CD1c-positive myeloid dendritic cell (primary cell): ENCODE results near the gene TMPRSS6.

Experiments used
- DNase-seq: peaks from one replicate; pipeline ENCODE4 v3.0.0-alpha.2; 2016; ENCODE audit errors: extremely low spot score

The TMPRSS6 gene

DNA sequence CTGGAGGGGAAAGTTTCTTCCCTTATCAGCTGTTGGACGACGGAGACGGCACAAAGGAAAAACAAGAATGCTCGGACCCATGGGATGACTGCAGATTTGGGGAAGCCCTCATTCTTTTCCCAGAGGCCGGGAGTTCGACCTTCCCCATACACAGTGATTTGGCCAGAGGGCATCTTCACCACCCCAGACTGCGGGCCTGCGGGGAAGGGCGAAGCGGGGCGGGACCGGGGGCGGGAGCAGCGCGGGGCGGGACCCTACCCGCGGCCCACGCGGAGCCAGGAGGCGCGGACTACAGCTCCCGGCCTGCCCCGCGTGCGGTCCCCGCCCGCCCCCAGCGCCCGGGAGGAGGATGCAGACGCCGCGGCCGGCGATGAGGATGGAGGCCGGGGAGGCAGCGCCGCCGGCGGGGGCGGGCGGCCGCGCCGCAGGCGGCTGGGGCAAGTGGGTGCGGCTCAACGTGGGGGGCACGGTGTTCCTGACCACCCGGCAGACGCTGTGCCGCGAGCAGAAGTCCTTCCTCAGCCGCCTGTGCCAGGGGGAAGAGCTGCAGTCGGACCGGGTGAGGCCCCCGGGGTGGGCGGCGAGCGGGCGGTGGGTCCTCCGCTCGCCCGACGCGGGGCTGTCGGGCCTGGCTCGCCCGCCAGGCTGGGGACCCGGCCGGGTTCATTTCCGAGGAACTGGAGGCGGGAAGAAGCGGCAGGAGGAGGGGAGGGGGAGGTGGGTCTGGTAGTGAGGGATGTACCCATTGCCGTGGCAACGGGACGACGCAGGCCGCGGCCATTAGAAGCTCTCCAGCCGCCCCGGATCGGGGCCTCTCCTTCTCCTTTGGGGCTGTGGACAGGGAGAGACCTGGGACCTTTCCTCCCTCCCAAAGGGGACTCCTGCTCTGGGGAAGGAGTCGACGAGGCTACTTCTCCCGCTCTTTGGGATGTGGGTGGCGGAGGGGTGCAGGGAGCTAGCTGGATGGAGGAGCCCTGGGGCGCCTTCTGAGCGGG, 57.8 kb downstream of the TMPRSS6 start, which contains the start of gene KCTD17:
Gene KCTD17, plus strand, starts transcription at position 352 of the 995 bp plus-strand sequence. Its CDS starts 19 bp downstream, at position 371.
- peak; percentile 86 for DNase-seq

DNA sequence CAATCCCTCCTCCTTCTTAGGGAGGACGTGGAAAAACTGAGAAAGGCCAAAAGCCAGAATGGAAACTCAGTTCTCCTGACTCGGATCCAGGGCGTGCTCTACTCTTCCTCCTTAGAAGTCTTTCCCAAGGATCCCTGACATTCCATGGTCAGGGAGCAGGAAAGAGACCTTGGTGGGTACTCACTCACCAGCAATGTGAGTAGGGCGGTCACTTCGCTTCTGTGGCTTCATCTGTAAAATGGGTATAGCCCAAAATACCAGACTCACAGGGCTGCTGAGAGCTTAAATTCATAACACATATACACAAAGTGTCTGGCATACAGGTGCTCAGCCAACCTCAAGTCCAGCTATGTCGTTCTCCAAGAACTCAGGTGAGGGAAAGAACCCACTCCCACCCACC, 58.6 kb downstream of the TMPRSS6 start:
- DNase-seq = no peak

DNA sequence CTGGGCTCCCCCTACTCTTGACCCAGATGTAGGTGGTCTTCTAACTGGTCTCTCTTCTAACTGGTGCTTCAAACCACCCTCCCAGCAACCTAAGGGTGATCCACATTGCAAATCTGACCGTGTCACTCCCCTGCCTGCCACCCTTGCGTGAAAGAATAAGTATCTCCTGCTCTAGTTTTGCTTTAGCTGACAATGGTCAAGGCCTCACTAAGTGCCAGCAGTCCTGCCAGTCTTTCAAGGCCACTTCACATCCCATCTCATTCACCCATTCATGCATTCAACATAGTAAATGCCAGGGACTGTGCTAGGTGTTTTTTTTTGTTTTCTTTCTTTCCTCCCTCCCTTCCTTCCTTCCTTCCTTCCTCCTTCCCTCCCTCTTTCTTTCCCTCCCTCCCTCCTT, 60.3 kb downstream of the TMPRSS6 start:
- DNase-seq = no peak

DNA sequence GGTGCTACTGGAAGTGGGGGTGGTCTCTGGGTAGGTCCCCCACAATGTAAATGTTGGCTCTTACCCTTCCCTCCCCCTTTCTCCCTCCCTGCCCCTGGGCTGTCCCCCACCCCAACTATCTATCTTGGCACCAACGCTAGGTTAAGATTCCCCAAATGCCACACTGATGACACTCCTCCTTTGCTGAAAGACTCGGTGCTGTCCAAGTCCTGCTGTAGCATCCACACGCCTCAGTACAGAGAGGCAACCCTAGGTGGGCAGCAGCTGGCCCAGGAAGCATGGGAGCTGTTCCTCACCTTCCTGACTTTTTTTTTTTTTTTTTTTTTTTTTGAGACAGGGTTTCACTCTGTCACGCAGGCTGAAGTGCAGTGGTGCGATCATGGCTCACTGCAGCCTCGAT, 61.4 kb downstream of the TMPRSS6 start:
- no peak for DNase-seq

- DNase-seq = no peak
Measured at GRCh38 chr22:37047006-37047405, 62.5 kb downstream of the TMPRSS6 start.

DNA sequence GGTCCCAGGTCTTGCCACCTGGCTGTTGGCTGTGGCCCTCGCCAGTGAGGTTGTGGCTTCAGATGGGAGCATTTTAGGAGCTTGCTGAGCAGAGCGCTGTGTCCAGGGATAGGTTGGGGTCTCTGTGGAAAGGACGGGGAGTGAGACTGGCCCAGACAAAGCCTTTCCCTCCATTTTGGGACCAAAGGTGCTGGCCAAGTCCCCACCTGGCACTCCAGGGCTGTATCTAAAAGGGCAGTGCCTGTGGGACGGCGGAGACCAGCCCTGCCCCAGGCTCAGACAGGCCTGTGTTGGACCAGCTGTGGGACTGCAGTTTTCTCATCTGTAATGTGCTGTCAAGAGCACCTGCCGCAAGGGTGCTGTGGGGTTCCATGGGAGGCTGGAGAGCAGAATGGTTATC, 62.9 kb downstream of the TMPRSS6 start:
- DNase-seq = no peak

DNA sequence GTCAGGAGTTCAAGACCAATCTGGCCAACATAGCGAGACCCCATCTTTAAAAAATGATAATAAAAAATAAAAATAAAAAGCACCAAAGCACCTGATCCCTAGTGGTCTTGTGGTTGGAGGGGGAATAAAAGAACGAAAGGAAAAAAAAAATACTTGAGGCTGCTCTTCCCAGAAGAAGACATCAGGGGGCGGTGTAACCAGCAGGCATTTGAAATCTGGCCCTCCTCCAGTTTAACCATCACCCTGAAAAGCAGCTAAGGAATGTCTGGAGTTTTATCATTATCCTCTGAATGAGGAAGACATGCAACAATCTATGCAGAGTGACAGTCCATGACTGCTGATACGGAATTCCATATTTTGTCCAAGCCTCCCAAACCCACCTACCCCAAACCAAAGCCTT, 63.6 kb downstream of the TMPRSS6 start:
- peak; percentile 30 for DNase-seq

GRCh38 chr22:37044634-37045625, 64.6 kb downstream of the TMPRSS6 start:
- peak; percentile 65 for DNase-seq

DNA sequence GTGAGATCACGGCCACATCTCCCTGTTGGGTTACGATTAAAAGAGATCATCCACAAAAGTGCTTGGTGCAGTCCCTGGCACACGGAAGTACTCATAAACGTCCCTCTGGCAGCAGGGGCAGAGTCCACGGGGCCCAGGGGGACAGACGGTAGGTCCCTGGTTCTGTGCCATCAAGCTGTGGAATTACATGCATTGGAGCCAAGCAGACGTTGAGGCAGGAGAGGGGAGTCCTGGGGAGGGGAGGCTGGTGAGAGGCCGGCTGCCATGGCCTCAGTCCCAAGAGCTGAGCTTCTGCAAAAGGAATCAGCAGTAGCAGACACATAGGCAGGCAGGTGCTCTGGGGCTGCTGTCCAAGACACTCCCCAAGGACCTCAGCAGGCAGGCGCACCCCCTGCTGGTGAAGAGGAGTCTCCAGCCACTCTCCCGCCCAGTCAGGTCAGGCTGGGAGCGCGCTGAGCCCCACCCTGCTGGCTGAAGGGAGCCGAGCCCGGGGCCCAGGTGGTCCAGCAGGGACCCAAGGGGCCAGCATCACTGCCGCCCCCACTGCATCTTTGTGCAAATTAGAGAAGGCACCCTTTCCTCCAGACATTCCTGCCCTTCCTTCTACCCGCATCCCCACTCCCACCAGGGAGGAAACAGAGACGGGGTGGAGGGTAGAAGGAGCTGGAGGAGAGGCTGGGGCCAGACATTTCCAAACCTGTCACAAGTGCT, 65.5 kb downstream of the TMPRSS6 start:
- DNase-seq = peak; percentile 63

DNA sequence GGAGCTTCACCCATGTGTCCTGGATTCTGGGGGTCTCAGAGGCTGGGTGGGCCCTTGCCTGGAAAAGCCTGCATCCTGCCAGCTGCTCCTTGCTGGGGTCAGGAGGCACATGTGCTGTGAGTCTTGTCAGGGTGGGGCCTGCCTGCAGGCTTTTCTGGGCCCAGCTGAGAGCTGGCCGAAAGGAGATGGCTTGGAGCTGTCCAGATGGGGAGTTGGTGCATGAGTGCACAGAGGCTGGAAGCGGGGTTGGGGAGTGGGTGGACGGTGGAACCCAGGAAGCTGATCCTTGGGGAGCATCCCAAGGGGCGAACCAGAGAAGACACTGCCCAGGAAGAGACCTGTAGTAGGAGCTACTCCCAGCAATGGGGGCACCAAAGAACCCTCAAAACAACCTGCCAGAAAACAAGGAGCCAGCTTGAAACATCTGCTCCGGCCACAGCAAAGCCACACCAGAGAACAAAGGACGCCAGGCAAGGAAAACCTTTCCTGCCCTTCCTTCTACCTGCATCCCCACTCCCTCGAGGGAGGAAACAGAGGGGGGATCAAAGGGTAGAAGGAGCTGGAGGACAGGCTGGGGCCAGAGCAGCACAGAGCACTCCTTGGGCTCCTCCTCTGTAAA, 66.2 kb downstream of the TMPRSS6 start:
- DNase-seq = no peak

- no peak for DNase-seq
Measured at GRCh38 chr22:37039466-37039865, 70.0 kb downstream of the TMPRSS6 start.

GRCh38 chr22:37037669-37038068, 71.8 kb downstream of the TMPRSS6 start:
- DNase-seq = no peak

- no peak for DNase-seq
Measured at GRCh38 chr22:37036655-37037377, 72.7 kb downstream of the TMPRSS6 start.

DNA sequence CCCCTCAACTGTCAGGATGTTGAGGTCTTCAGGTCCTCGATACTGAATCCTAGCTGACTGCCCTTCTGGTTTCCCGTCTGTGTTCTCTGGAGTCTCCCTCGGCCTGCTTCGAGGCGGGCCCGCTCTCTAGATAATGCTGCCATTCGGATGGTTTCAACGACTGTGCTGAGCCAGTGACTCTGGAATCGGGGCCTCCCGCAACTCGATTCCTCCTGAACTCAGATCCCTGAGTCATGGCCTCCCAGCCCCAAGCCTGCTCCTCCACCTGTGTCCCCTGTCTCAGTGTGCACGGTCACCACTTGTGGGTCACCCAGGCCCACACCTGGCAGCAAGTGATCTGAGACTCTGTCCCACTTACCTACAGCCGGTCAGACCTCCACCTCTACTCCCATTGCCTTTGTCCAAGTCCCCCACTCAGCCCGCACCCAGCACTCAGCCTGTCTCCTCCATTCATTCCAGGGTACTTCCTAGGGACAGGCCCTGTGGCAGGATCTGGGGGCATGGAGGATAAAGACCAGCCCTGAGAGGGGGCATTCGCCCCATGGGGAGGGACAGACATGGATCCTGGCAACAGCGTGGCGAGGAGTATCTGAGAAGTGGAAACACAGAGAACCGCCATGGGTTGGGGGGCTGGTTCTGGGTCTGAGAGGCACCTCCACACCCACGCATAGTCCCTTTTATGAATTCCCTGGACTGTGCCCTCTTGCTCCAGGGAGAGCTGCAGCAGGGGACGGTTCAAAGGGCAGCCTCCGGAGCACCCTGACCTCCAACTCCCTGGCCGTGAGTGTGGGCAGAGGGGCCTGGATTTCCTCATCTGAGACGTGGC, 75.7 kb downstream of the TMPRSS6 start:
- DNase-seq = no peak

DNA sequence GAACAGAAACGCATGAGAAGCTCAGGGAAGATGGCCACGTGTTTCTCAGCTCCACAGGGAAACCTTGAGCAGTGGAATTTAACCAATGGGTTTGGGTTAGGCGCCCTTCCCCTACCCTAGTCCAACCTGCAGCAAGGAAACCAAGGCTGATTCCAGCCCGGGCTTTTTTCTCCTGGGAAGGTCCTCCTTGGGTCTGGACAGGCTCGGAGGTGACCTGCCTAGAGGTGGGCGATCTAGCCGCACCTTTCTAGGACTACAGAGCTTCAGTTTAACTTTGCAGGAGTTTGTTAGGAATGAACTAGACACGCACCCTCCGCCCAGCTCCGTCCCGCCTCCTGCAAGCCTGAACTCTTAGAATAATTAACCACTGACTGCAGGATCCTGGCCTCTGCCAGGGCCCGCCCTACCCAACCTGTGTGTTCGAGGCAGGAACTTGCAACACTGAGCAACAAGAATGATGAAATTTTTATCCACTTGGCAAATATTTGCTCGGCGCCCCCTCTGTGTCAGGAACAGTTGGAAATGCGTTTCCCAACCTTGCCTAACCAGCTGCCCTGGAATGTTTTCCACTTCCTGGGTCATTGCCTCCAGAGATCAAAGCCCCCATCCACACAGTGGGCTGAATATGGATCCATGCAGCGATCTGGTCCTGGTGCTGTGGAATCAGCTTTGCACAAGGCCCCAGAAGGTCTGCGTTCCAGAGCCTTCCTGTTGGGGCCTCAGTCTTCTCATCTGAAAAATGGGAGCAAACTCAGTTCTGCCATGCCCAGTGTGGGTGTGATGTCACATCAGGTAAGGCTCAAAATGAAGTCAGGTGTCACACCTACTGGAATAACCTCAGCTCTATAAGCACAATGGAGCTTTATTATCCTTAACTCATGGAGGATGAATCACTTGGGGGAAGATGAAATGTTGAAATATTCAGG, 76.7 kb downstream of the TMPRSS6 start:
- no peak for DNase-seq

DNA sequence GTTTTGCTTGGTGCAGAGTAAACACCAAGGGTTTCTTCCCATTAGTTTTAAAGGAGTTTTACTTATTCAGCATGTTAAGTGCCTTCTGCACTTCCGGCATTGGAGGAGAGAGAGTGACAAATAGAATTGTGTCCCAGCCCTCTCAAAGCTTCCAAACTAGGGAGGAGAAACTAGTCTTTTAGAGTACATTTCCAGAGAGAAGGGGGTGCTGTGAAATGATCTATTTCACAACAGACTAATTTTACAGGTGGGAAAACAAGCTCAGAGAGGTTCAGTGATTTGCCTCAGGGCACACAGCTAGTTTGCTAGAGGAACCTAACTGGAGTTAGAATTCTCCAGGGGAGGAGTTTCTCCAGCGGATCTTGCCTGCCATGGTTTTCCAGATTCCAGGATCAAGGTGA, 77.4 kb downstream of the TMPRSS6 start:
- no peak for DNase-seq

DNA sequence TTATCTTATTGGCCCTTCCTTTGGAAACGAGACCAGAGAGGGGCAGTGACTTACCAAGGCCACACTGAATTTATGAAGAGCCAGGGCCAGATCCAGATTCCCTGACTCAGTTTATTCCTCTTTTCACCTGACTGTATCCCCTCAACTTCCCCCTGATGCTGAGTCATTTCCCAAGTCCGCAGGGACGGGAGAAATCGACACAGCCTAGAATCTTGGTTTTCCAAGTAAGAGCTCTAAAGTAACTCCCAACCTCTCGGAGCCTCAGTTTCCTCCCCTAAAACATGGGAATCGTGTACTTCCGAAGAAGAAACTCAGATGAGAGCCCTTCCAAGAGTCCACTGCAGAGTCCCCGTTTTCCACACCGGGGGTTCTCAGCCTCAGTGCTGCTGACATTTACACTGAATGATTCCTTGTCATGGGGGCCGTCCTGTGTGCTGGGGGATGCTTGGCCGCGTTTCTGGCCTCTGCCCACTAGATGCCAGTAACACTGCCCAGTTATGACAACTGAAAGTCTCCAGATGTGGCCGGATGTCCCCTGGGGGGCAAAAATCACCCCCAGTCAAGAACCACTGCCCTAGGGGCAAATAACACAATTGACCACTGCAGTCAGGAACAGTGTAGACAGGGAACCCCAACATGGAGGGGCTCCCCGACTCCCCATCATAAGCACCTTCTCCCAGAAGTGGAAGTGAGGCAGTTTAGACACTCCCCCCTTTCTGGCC, 78.8 kb downstream of the TMPRSS6 start:
- DNase-seq = no peak
